Right lung (tissue), 10 donors: ENCODE results near the gene ARSJ. TPM values are rescaled to one million over a fixed set of nuclear protein-coding genes. Genes with fewer than 3 reads are reported as not detected.
A peak's percentile ranks its signal among the peaks of the same experiment; 100 is the strongest.
"Not testable (repeated sequence)": the region's sequence is repeated elsewhere in the genome, so short reads cannot be mapped to it uniquely, and the experiment has no call there.

ENCODE experiments used
- DNase-seq, 2 donors: peaks; one replicate each; pipeline ENCODE4 v3.0.0-alpha.2; 2013
- long read RNA-seq, 8 donors: transcript quantifications; one replicate each; lab custom pipeline, GENCODE V29; 2026
- polyA plus RNA-seq, 5 donors: library from polyadenylated mRNA; unstranded; fragments of 120-200 nt; gene quantifications; one replicate each; pipeline versions ENCODE4 v1.2.1 to v1.2.3, GENCODE V29; 2013; ENCODE audit warnings: inconsistent platforms in 1 of 5, low replicate concordance in 1 of 5; ENCODE audit not compliant: insufficient read length in 5 of 5, insufficient read depth in 1 of 5

The ARSJ gene
- 1 to 10 TPM; 5.5 to 7.5 (median 6.7) TPM for polyA plus RNA-seq
- long read RNA-seq, donor 1, full-length matches to known transcripts = 1 of 1 reads
- long read RNA-seq, donor 1, partial matches to known transcripts = 0 of 1 reads
- long read RNA-seq, donor 1, other reads (novel, unspliced or antisense) = 0 of 1 reads
- long read RNA-seq, donor 2 = 0 reads
- long read RNA-seq, donor 3, full-length matches to known transcripts = 1 of 1 reads
- long read RNA-seq, donor 3, partial matches to known transcripts = 0 of 1 reads
- long read RNA-seq, donor 3, other reads (novel, unspliced or antisense) = 0 of 1 reads
- long read RNA-seq, donor 4 = 0 reads
- long read RNA-seq, donor 5, full-length matches to known transcripts = 2 of 2 reads
- long read RNA-seq, donor 5, partial matches to known transcripts = 0 of 2 reads
- long read RNA-seq, donor 5, other reads (novel, unspliced or antisense) = 0 of 2 reads
- long read RNA-seq, donor 6, full-length matches to known transcripts = 2 of 2 reads
- long read RNA-seq, donor 6, partial matches to known transcripts = 0 of 2 reads
- long read RNA-seq, donor 6, other reads (novel, unspliced or antisense) = 0 of 2 reads
- long read RNA-seq, donor 7, full-length matches to known transcripts = 3 of 3 reads
- long read RNA-seq, donor 7, partial matches to known transcripts = 0 of 3 reads
- long read RNA-seq, donor 7, other reads (novel, unspliced or antisense) = 0 of 3 reads
- long read RNA-seq, donor 8 = 0 reads

GRCh38 chr4:113979148-113979904 is at the start of gene ARSJ:
Gene ARSJ, minus strand, starts transcription at chr4:113979647. Its CDS starts 813 bp downstream, at chr4:113978834.
- peak; percentile 73 to 79 for DNase-seq

- no peak for DNase-seq
Observed at GRCh38 chr4:114028071-114028470, 48.6 kb upstream of the ARSJ start.

- DNase-seq = no peak
Observed at GRCh38 chr4:114027596-114027995, 48.1 kb upstream of the ARSJ start.

GRCh38 chr4:114026447-114026846 is 47.0 kb upstream of the ARSJ start:
- no peak for DNase-seq

GRCh38 chr4:114025176-114025777 is 45.8 kb upstream of the ARSJ start:
- DNase-seq = no peak

GRCh38 chr4:114021451-114021850 is 42.0 kb upstream of the ARSJ start:
- DNase-seq = no peak

GRCh38 chr4:114019969-114020358 is 40.5 kb upstream of the ARSJ start:
- no peak for DNase-seq

GRCh38 chr4:114019276-114019968 is 40.0 kb upstream of the ARSJ start:
- no peak for DNase-seq

GRCh38 chr4:114017120-114017917 is 37.9 kb upstream of the ARSJ start:
- no peak for DNase-seq

GRCh38 chr4:114015444-114015899 is 36.0 kb upstream of the ARSJ start:
- no peak for DNase-seq

- not testable (repeated sequence) for DNase-seq
Observed at GRCh38 chr4:114013201-114013600, 33.8 kb upstream of the ARSJ start.

GRCh38 chr4:114012749-114013148 is 33.3 kb upstream of the ARSJ start:
- DNase-seq = no peak

- DNase-seq = no peak
Observed at GRCh38 chr4:114005569-114006442, 26.4 kb upstream of the ARSJ start.

- not testable (repeated sequence) for DNase-seq
Observed at GRCh38 chr4:114004483-114005226, 25.2 kb upstream of the ARSJ start.

GRCh38 chr4:113998531-113998930 is 19.1 kb upstream of the ARSJ start:
- no peak for DNase-seq

GRCh38 chr4:113998079-113998478 is 18.6 kb upstream of the ARSJ start:
- no peak for DNase-seq

- no peak for DNase-seq
Observed at GRCh38 chr4:113997206-113997605, 17.8 kb upstream of the ARSJ start.

GRCh38 chr4:113996599-113997177 is 17.2 kb upstream of the ARSJ start:
- DNase-seq = no peak
